GM18519 (cell line): ENCODE results near the gene SETDB2.
A peak's percentile ranks its signal among the peaks of the same experiment; 100 is the strongest.

Source experiments
- ATAC-seq: cut with Tn5 transposase; IDR thresholded peaks from one replicate; pipeline ENCODE4 v1.9.1; 2021; ENCODE audit warnings: mild to moderate bottlenecking, moderate library complexity; ENCODE audit not compliant: unreplicated experiment, low FRiP score

The SETDB2 gene

GRCh38 chr13:49428041-49428763 lies 15.9 kb upstream of the SETDB2 start:
- no peak for ATAC-seq

- no peak for ATAC-seq
These were observed 15.0 kb upstream of the SETDB2 start for GRCh38 chr13:49429121-49429520.

- no peak for ATAC-seq
These were observed 8.1 kb upstream of the SETDB2 start for GRCh38 chr13:49435992-49436391.

- no peak for ATAC-seq
These were observed 7.2 kb upstream of the SETDB2 start for GRCh38 chr13:49436890-49437289.

- no peak for ATAC-seq
These were observed 6.4 kb upstream of the SETDB2 start for GRCh38 chr13:49437705-49438104.

GRCh38 chr13:49439609-49440008 lies 4.5 kb upstream of the SETDB2 start:
- no peak for ATAC-seq

- no peak for ATAC-seq
These were observed 2.8 kb upstream of the SETDB2 start for GRCh38 chr13:49441312-49441711.

GRCh38 chr13:49441846-49442245 lies 2.2 kb upstream of the SETDB2 start:
- no peak for ATAC-seq

GRCh38 chr13:49443357-49443703 lies 744 bp upstream of the SETDB2 start:
- ATAC-seq, result no peak

- ATAC-seq, result peak; percentile 1
These were observed 686 bp downstream of the SETDB2 start for GRCh38 chr13:49444524-49445395.

- no peak for ATAC-seq
These were observed 2.4 kb downstream of the SETDB2 start for GRCh38 chr13:49446473-49446872.

- ATAC-seq, result no peak
These were observed 4.7 kb downstream of the SETDB2 start for GRCh38 chr13:49448753-49449152.

- ATAC-seq, result no peak
These were observed 6.2 kb downstream of the SETDB2 start for GRCh38 chr13:49450105-49450819.

- ATAC-seq, result no peak
These were observed 8.8 kb downstream of the SETDB2 start for GRCh38 chr13:49452725-49453457.

- ATAC-seq, result no peak
These were observed 9.4 kb downstream of the SETDB2 start for GRCh38 chr13:49453465-49453864.

GRCh38 chr13:49454388-49455006 lies 10.4 kb downstream of the SETDB2 start:
- peak; percentile 93 for ATAC-seq

- ATAC-seq, result no peak
These were observed 10.9 kb downstream of the SETDB2 start for GRCh38 chr13:49455007-49455398.

GRCh38 chr13:49456156-49456555 lies 12.1 kb downstream of the SETDB2 start:
- ATAC-seq, result no peak

GRCh38 chr13:49457221-49457620 lies 13.1 kb downstream of the SETDB2 start:
- ATAC-seq, result no peak

- ATAC-seq, result no peak
These were observed 15.5 kb downstream of the SETDB2 start for GRCh38 chr13:49459580-49459979.
